Stomach (tissue), 9 donors: ENCODE measurements around the gene SUSD6. TPM values are rescaled to one million over a fixed set of nuclear protein-coding genes. Genes with fewer than 3 reads are reported as not detected.

ENCODE experiments used
- DNase-seq, 2 donors: peaks; one replicate each; pipeline versions ENCODE4 v3.0.0 to v3.0.0-alpha.2; 2013 to 2019
- H3K27ac ChIP-seq, 5 donors: fragments of 200-600 bp in 4 of 5; sonication (generic) in 4 of 5; one replicate each; pipeline ENCODE4 v1.5.1; 2013 to 2019; ENCODE audit warnings: mild to moderate bottlenecking in 1 of 5, moderate library complexity in 1 of 5
- H3K27me3 ChIP-seq, 3 donors: fragments of 200-600 bp; sonication (generic); one replicate each; pipeline ENCODE4 v1.5.1; 2017 to 2019; ENCODE audit warnings: mixed run types in 1 of 3
- H3K36me3 ChIP-seq, 4 donors: fragments of 200-600 bp; sonication (generic); 1 replicate in 3 of 4; 2 replicates in 1 of 4; pipeline ENCODE4 v1.5.1; 2016 to 2019
- H3K4me1 ChIP-seq, 4 donors: fragments of 200-600 bp; sonication (generic); one replicate each; pipeline ENCODE4 v1.5.1; 2016 to 2019
- H3K4me3 ChIP-seq, 4 donors: fragments of 200-600 bp; sonication (generic) in 3 of 4; one replicate each; pipeline ENCODE4 v1.5.1; 2016 to 2019; ENCODE audit warnings: mild to moderate bottlenecking in 1 of 4
- H3K9me3 ChIP-seq, 4 donors: fragments of 200-600 bp; sonication (generic); one replicate each; pipeline ENCODE4 v1.5.1; 2016 to 2019
- CTCF ChIP-seq, 7 experiments: fragments of 450-650 bp in 4 of 7; fragments of 200-600 bp in 3 of 7; sonication (generic) in 3 of 7; IDR thresholded peaks; one replicate each; pipeline ENCODE4 v1.5.1; 2016 to 2019; ENCODE audit warnings: antibody characterized with exemption in 7 of 7, control low read depth in 2 of 7, mild to moderate bottlenecking in 1 of 7
- EP300 ChIP-seq: sonication (generic); formaldehyde crosslinking; IDR thresholded peaks from one replicate; pipeline ENCODE4 v1.6.1; 2017; ENCODE audit warnings: antibody characterized with exemption
- POLR2A ChIP-seq, 4 donors: fragments of 450-650 bp; IDR thresholded peaks; one replicate each; pipeline ENCODE4 v1.6.1; 2016; ENCODE audit warnings: antibody characterized with exemption in 4 of 4, control low read depth in 2 of 4, mild to moderate bottlenecking in 1 of 4, moderate library complexity in 1 of 4
- POLR2AphosphoS5 ChIP-seq, 3 donors: sonication (generic); formaldehyde crosslinking; IDR thresholded peaks; one replicate each; pipeline ENCODE4 v1.6.1; 2016; ENCODE audit warnings: antibody characterized with exemption in 3 of 3
- WGBS, 5 donors: extraction: QIAGEN DNeasy Blood & Tissue Kit in 3 of 5; methylation state at CpG; one replicate each; pipeline versions ENCODE4 v1.1.5 to v1.1.7; 2013 to 2018; 5-methylcytosine and 5-hydroxymethylcytosine counted together
- intact Hi-C: fragments of 100-400 bp; cut with DNase I; formaldehyde crosslinking; loops from one replicate; pipeline ENCODE4 v1.15.1; 2023; ENCODE audit warnings: low total_unique reads
- polyA plus RNA-seq, 3 donors: library from polyadenylated mRNA; stranded (reverse); fragments of 200-250 nt; gene quantifications; one replicate each; pipeline ENCODE4 v1.2.3, GENCODE V29; 2013
- total RNA-seq, 5 donors: library from RNA; depleted of rRNA; stranded (reverse); fragments of >200 nt; gene quantifications; one replicate each; pipeline versions ENCODE4 v1.1.0 to v1.2.3, GENCODE V29; 2014 to 2016
- donor health status: healthy with polysubstance abuse.
- donor health status: Bipolar disorder and iron deficiency.
- donor health status: healthy.

The SUSD6 gene
- total and polyA plus RNA-seq, 8 donors, result 4.9 to 39.0 (median 24.7) TPM

- Histone ChIP-seq H3K9me3 (no peaks in the 10 kb centered on the region), H3K36me3 (peaks cover 15 to 57% (median 45%) of the 10 kb centered on the region in 4 donors), H3K4me3 (peak overlapping the region in 1 of 4 donors; percentile 10), H3K27ac (peak overlapping the region; percentile 34 to 87 (median 73)), H3K4me1 (peaks cover 42 to 81% (median 63%) of the 10 kb centered on the region in 4 donors), H3K27me3 (no peaks in the 10 kb centered on the region)
- peak in 1 of 2 donors; percentile 75 for DNase-seq
- intact Hi-C loops, result no loop called here
- no peak for TF ChIP-seq CTCF (IDR thresholded peaks at IDR 0.05)
- no peak for TF ChIP-seq EP300
- TF ChIP-seq POLR2A (IDR thresholded peaks at IDR 0.05), result no peak
- no peak for TF ChIP-seq POLR2AphosphoS5 (IDR thresholded peaks at IDR 0.05)
- WGBS, 5 donors, result 23 to 48% (median 44%) methylated on average over 9 to 11 of the region's 11 CpGs
These were observed 100.6 kb downstream of the SUSD6 start for GRCh38 chr14:69711881-69712560.

GRCh38 chr14:69712599-69713088 lies 101.2 kb downstream of the SUSD6 start:
- Histone ChIP-seq H3K9me3 (no peaks in the 10 kb centered on the region), H3K4me1 (peaks cover 48 to 87% (median 66%) of the 10 kb centered on the region in 4 donors), H3K36me3 (peaks cover 15 to 51% (median 39%) of the 10 kb centered on the region in 4 donors), H3K27ac (peak overlapping the region; percentile 34 to 87 (median 73)), H3K27me3 (no peaks in the 10 kb centered on the region), H3K4me3 (peak overlapping the region in 1 of 4 donors; percentile 10)
- DNase-seq, result peak; percentile 70 to 86
- intact Hi-C loops, result no loop called here
- 26 to 38% (median 33%) methylated on average over 6 of the region's 6 CpGs for WGBS, 5 donors
- TF ChIP-seq POLR2A (IDR thresholded peaks at IDR 0.05), result no peak
- TF ChIP-seq CTCF (IDR thresholded peaks at IDR 0.05), result no peak
- peak in 1 of 3 donors; percentile 14 for TF ChIP-seq POLR2AphosphoS5 (IDR thresholded peaks at IDR 0.05)
- TF ChIP-seq EP300, result no peak

- no peak for TF ChIP-seq EP300
- TF ChIP-seq POLR2AphosphoS5 (IDR thresholded peaks at IDR 0.05), result no peak
- no peak for TF ChIP-seq POLR2A (IDR thresholded peaks at IDR 0.05)
- no peak for TF ChIP-seq CTCF (IDR thresholded peaks at IDR 0.05)
- peak; percentile 63 to 65 for DNase-seq
- peaks cover 13 to 44% (median 36%) of the 10 kb centered on the region in 4 donors for H3K36me3 ChIP-seq
- intact Hi-C loops, result no loop called here
- no peaks in the 10 kb centered on the region for H3K9me3 ChIP-seq
- peaks cover 48 to 89% (median 66%) of the 10 kb centered on the region in 4 donors for H3K4me1 ChIP-seq
- WGBS, 5 donors, result 38 to 72% (median 53%) methylated on average over 4 of the region's 4 CpGs
- H3K27ac ChIP-seq, result peak overlapping the region; percentile 56 to 87 (median 73)
- H3K4me3 ChIP-seq, result peak overlapping the region in 1 of 4 donors; percentile 10
- H3K27me3 ChIP-seq, result no peaks in the 10 kb centered on the region
These were observed 101.9 kb downstream of the SUSD6 start for GRCh38 chr14:69713209-69713781.

- intact Hi-C loops, result no loop called here
- no peaks in the 10 kb centered on the region for H3K9me3 ChIP-seq
- H3K27me3 ChIP-seq, result no peaks in the 10 kb centered on the region
- H3K27ac ChIP-seq, result peak overlapping the region; percentile 32 to 87 (median 73)
- no peak overlapping the region for H3K4me3 ChIP-seq
- peaks cover 7 to 36% (median 27%) of the 10 kb centered on the region in 4 donors for H3K36me3 ChIP-seq
- H3K4me1 ChIP-seq, result peaks cover 48 to 87% (median 68%) of the 10 kb centered on the region in 4 donors
- WGBS, 5 donors, result 32 to 62% (median 52%) methylated on average over 9 of the region's 9 CpGs
- no peak for DNase-seq
- TF ChIP-seq POLR2A (IDR thresholded peaks at IDR 0.05) (no peak), POLR2AphosphoS5 (IDR thresholded peaks at IDR 0.05) (no peak), EP300 (no peak), CTCF (IDR thresholded peaks at IDR 0.05) (no peak)
These were observed 102.7 kb downstream of the SUSD6 start for GRCh38 chr14:69713993-69714679.
